HG02588 (cell line): Measurements from ENCODE around the gene SNX2.
"Not testable (repeated sequence)": the region's sequence is repeated elsewhere in the genome, so short reads cannot be mapped to it uniquely, and the experiment has no call there.

Source experiments
- ATAC-seq: cut with Tn5 transposase; IDR thresholded peaks from one replicate; pipeline ENCODE4 v1.9.1; 2021; ENCODE audit warnings: mild to moderate bottlenecking, moderate library complexity; ENCODE audit not compliant: unreplicated experiment

The SNX2 gene

GRCh38 chr5:122839731-122840130 lies 64.9 kb downstream of the SNX2 start:
- ATAC-seq, result no peak

- ATAC-seq, result no peak
Observed at GRCh38 chr5:122842016-122842580, 67.2 kb downstream of the SNX2 start.

DNA sequence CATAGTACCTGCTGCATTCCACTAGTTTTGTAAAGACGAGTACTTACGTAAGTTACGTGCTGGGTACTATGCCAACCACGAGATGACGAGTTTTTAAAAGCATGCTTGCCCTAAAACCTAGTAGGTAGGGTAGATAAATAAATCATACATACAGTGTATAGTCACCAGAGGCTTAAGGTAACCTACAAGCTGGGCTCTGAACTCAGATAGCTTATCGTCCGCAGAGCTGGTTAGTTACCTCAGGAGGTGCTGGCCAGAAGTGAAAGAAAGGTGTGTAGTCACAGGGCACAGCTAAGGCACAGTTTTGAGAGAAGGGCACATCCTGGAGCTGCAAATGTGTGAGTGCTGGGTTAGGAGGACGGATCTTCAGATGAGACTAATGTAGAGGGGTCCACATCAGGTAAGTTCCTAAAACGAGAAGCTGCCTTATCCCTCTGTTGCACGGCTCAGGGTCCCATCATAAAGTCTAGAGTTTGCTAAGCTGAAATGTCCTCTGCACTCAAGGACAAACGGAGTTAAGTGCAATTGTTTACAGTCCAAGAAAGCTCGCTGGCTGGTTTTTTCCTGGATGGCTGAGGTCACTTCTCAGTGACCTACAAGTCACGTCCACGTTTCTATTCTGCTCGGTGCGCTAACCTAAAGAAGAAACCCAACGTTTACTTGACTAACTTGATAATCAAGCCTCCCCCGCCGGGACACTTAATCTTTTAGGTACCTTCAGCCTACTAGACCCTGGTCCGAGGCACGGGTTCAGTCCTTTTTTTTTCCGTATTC lies 69.4 kb downstream of the SNX2 start:
- ATAC-seq, result no peak

DNA sequence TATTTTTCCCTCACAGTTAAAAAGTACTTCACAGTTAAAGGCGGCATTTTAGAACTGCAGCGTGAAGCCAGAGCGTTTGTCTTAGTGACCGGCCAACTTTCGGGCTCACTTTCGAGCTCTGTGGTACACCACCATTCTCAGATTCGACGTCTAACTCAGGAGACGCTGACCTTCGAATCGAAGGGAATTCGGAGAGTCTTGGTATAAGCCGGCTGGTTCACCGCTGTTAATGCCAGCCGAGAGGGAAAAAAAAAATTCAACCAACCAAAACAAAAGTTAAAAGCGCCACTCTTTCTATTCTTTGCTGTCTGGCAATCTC lies 70.0 kb downstream of the SNX2 start:
- ATAC-seq, result peak; percentile 55

DNA sequence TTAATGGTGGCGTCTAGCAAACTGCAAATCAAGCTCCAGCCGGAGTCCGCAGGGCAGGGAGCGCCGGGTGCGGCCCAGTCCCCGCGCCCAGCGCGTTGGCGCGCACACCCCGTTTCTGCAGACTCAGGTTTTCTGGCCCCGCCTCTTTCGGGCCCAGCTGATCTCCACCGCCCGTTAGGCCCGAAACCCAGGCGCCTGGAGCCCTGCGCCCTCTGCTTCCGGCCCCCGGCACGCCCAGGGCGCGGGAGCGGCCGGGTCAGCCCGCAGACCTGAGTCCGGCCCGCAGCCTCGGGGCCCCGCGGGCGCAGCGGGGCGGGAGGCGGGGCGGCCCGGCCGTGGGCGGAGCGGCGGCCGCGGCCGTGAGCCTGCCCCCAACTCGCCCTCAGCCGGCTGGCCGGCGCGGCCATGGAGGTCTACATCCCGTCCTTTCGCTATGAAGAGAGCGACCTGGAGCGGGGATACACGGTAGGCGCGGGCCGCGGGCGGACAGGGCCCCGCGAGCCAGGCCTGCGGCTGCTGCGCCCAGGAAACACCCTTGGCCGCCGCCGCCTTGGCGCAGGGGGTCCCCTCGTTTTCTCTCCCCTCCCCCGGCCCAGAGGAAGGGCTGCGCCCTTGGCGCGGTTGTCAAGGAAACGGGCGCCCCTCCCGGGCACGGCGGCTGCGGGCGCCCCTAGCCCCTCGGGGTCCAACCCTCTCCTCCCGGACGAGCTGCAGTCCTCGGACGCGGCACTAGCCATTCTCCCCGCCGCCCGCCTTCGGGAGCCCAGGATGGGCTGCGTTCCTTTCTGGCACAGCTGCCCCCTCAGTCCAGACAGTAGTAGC lies 70.6 kb downstream of the SNX2 start, which contains the start of gene SNX24:
Gene SNX24 (plus strand): TSS at position 385 of the 822 bp plus-strand sequence. CDS start 21 bp downstream, at position 406.
- ATAC-seq, result peak; percentile 83

GRCh38 chr5:122846051-122846550 lies 71.2 kb downstream of the SNX2 start:
- ATAC-seq, result no peak

- ATAC-seq, result no peak
Observed at GRCh38 chr5:122847687-122848081, 72.8 kb downstream of the SNX2 start.

DNA sequence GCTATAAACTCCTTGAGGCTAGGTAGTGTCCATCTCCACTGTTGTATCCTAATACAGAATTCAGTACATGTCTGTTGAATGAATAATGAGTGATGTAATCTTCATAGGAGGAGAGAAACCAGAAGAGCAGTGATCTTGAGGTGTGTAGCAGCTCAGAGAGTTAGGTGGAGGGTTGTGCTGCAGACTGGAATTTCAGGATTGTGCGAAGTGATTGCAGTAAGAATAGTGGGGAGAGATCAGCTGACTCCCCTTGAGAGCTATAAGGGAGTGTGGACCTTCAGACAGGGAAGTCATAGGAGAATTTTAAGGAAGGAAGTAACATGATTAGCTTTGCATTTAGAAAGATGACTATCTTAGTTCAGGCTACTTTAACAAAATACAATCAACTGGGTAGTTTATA lies 74.9 kb downstream of the SNX2 start:
- no peak for ATAC-seq

DNA sequence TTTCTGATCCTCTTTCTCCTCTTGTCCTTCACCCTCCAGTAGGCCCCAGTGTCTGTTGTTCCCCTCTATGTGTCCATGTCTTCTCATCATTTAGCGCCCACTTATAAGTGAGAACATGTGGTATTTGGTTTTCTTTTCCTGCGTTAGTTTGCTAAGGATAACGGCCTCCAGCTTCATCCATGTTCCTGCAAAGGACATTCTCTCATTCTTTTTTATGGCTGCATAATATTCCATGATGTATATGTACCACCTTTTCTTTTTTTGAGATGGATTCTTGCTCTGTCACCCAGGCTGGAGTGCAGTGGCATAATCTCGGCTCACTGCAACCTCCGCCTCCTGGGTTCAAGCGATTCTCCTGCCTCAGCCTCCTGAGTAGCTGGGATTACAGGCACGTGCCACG lies 82.7 kb downstream of the SNX2 start:
- ATAC-seq, result not testable (repeated sequence)

DNA sequence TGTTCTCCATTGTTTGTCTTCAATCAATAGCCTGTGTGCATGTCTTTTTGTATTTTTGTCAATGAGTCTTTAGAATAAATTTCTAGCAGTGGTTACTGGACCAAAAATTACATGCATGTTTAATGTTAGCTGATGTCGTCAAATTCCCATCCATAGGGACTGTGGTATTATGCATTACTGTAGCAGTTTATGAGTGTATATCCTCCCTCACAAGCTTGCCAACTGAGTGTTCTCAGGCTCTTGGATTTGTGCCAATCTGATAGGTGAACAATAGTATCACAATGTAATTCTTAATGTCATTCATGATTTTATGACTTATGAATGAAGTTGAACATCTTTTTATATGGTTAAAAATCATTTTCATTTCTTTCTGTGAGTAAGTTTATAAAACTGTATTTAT lies 83.6 kb downstream of the SNX2 start:
- no peak for ATAC-seq

GRCh38 chr5:122863240-122863639 lies 88.4 kb downstream of the SNX2 start:
- ATAC-seq, result no peak

- no peak for ATAC-seq
Observed at GRCh38 chr5:122863721-122864120, 88.8 kb downstream of the SNX2 start.

GRCh38 chr5:122864400-122864799 lies 89.5 kb downstream of the SNX2 start:
- ATAC-seq, result no peak

- ATAC-seq, result no peak
Observed at GRCh38 chr5:122864842-122865241, 90.0 kb downstream of the SNX2 start.

DNA sequence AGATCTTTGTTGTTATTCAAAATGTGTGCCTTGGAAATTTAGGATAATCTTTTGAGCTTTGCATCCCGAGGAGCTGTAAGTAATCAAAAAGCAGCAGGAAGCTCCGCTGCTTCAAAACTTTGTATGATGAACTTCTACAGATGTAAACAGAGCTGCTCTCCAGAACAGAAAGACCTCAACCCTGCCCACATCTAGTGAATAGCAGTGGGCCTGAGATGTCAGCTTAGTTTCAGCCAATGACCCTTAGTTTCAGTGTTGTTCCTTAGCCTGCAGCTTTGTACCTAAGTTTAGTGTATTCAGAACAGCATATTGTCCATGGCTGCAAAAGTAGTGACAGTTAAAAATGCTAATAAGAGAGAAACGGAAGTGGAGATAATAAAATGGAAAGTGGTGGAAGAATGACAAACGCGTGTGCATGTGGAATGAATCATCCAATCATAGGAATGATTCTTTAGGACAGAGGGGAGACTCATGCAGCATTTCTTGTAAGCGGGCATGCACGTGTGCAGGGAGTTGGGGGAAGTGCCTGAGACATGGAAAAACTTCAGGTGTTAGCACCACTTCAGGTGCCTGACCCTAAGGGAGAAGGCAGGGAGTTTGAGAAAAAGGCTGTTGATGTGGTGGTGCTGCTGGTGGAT lies 95.5 kb downstream of the SNX2 start:
- no peak for ATAC-seq

GRCh38 chr5:122871661-122872060 lies 96.8 kb downstream of the SNX2 start:
- ATAC-seq, result no peak

DNA sequence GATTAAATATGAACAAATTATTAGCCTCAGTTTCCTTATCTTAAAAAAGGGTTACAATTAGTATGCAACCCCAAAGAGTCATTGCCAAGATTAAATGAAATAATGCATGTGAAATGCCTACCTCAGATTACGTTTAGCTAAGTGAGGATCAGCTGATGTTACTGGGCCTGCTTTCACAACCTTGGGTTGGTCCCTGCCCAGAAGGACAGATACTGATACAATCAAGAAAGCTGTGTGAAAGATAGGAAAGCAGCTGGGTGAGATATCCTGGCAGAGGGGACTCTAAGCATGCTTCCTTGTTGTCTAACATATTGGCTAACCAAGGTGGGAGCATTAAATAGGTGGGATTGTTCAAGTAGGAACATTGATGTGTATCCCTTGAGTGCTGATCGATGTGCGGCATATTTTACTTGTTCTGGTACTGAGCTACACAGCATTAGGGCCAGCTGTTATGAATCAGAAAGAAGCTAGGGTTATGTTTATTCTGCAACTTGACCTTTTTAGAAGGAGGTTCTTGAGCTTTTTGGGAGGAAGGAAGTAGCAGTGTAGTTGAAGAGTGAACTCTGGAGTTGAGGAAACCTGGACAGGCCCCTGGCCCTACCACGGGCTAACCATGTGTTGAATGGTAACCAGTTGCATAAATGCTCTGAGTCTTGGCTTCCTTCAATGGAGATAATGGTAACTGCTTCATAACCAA lies 99.4 kb downstream of the SNX2 start:
- no peak for ATAC-seq

- ATAC-seq, result peak; percentile 74
Observed at GRCh38 chr5:122877518-122877917, 102.6 kb downstream of the SNX2 start.

- no peak for ATAC-seq
Observed at GRCh38 chr5:122879076-122879475, 104.2 kb downstream of the SNX2 start.
